Cerebellar nuclear complex (tissue), 1 donor: ENCODE measurements around the gene TMEM190.
A peak's percentile ranks its signal among the peaks of the same experiment; 100 is the strongest.
"Not testable (repeated sequence)": the region's sequence is repeated elsewhere in the genome, so short reads cannot be mapped to it uniquely, and the experiment has no call there.

Experiments used
- DNase-seq, 2 experiments: peaks; one replicate each; lab custom pipeline; 2025; lab: John Stamatoyannopoulos, UW

Gene TMEM190

DNA sequence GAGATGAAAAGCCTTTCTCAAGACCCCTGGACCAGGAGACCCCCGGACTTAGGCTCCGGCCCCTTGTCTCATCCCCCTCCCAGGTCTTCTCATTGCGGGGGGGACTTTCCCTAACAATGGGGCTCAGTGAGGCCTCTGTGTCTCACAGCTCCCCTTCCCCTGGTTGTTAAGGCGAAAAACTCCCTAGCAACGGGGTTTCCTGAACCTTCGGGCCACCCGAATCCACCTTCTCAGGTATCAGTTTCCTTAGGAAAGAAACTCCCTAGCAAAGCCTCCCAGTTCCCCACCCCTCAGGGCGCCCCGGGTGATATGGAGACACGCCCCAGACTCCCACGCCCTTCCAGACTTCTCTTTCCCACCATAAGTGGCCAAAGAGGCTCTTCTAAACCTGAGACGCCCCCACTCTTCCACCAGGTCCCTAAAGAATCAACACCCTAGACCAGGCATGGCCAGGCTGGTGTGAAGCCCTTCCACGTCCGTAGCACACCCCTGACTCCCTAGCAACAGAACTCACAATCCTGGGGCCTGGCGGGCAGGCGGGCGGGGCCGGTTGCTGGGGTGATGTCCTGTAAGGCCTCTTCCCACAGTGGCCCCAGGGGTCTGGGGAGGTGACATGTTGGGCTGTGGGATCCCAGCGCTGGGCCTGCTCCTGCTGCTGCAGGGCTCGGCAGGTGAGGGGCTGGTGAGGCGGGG lies at the start of gene TMEM190:
Gene TMEM190 (plus strand): TSS at position 586 of the 693 bp plus-strand sequence. CDS start 28 bp downstream, at position 614.
- DNase-seq = no peak

DNA sequence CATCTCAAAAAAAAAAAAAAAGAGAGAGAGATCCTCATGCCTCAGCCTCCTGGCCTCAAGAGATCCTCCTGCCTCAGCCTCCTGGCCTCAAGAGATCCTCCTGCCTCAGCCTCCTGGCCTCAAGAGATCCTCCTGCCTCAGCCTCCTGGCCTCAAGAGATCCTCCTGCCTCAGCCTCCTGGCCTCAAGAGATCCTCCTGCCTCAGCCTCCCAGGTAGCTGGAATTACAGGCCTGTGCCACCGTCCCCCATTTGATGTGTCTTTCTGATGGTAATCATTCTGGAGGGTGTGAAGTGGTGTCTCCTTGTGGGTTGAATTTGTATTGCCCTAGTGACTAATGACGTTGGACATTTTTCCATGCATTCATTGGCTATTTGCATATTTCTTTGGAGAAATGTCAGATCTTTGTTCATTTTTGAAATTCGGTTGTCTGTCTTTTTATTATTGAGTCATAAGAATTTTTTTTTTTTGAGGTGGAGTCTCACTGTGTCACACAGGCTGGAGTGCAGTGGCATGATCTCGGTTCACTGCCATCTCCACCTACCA lies 47.8 kb upstream of the TMEM190 start:
- not testable (repeated sequence) for DNase-seq

DNA sequence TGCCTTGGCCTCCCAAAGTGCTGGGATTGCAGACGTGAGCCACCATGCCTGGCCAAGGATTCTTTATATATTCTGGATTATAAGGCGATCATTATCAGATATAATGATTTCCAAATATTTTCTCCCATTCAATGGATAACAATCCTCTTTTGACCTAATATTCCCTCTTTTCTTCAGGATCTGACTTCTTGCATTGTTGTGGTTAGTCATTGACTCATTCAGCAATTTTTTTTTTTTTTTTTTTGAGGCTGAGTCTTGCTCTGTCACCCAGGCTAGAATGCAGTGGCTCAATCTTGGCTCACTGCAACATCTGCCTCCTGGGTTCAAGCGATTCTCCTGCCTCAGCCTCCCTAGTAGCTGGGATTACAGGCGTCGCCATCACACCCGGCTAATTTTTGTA lies 46.8 kb upstream of the TMEM190 start:
- not testable (repeated sequence) for DNase-seq

DNA sequence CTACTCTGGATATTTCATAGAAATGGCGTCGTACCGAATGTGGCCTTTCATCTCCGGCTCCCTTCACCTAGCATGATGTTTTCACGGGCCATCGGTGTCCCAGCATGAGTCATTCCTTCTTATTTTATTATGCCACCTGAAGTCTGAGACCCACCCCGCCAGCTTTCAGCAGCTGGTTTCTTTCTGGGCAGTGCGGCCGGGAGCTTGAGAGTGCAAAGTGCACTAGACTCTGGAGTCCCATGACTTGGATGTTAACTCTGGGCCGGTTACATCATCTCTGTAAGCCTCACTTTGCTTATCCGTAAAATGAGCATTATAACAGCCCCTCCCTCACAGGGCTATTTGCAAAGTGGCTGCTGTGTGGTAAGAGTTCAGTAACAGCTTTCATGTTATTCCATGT lies 42.8 kb upstream of the TMEM190 start:
- DNase-seq = no peak

DNA sequence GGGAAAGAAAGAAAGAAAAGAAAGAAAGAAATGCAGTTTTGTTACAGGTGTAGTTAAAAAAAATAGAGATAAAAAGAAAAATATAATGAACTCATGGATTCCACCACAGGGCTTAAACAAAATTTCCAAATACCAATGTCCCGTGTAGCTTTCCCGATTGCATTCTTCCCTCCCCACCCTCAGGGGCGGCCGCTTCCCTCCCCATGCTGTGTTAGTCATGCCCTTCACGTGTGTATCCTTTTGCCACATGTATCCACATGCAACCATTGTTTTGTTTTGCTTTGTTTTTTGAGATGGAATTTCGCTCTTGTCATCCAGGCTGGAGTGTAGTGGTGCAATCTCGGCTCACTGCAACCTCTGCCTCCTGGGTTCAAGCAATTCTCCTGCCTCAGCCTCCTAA lies 40.5 kb upstream of the TMEM190 start:
- no peak for DNase-seq

DNA sequence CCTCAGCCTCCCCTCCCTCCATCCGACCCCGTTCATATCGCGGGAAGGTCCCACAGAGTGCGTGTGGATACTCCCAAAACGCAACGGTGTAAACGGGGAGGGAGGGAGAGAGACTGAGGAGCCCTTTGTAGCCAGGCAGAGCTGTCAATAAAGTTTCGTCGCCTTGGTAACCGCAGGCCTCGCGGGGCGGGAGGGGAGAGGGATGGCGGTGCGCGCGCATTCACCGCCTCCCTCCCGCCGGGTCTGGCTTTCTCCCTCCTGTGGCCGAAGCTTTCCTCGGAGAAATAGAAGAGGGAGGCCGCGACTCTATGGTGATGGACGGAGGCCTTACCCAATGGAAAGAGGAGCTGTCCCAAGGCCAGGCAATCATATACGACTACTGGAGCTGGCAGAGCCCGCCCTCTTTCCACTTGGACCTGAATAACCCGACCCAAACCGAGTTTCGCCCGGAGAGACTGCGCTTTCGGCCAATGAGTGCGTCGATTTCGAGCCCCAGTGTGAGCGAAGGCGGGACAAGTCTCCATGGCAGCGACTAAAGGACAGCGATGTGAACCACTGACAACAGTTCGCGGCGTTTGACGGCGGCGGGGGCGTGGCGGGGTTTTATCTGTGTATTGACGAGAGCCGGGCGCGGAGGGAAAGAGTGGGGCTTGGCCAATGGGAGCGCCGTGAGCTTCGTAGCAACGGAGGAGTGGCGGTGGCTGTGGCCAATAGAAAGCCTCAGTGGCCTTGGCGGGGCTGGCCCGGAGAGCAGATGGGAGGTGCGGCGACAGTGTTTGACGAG lies 37.3 kb upstream of the TMEM190 start, which contains the start of gene KMT5C:
Gene KMT5C (plus strand): TSS at position 772 of the 784 bp plus-strand sequence. CDS start 2,061 bp downstream, outside the sequence.
- peak; percentile 99 to 100 for DNase-seq

DNA sequence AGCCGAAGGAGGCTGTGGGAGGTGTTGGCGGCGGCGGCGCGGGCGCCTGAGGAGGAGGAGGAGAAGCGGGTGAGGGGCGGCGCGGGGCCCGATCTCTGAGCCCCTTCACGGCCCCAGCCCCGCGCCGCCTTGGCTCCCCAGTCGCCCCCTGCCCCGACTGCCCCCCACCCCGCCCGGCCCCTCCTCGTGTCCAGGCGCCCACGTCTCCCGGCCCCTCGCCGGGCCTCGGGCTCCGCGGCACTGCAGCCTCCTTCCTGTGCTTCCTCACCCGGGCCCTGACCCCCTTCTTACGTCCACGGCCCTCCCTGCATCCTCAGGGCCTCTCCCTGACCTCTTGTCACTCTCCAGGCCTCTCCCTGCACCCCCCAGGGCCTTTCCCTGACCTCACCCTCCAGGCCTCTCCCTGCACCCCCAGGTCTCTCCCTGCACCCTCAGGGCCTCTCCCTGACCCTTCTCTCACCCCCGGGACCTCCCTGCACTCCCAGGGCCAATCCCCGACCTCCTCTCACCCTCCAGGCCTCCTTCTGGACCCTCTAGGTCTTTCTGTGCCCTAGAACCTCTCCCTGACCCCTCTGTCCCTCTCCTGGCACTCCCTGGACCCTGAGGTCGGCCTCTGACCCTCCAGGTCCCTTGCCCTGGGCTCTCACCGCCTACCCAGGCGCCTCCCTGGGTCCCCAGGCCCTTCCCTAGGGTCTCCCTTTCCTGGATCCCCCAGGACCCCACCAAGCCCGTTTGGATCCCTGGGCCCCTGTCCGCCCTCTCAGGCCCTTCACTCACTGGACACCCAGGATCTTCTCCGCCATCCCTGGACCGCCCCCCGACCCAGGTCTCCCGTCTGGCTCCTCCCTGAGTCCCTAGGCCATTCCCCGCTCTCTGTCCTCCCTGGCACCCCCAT lies 36.5 kb upstream of the TMEM190 start:
- DNase-seq = no peak

DNA sequence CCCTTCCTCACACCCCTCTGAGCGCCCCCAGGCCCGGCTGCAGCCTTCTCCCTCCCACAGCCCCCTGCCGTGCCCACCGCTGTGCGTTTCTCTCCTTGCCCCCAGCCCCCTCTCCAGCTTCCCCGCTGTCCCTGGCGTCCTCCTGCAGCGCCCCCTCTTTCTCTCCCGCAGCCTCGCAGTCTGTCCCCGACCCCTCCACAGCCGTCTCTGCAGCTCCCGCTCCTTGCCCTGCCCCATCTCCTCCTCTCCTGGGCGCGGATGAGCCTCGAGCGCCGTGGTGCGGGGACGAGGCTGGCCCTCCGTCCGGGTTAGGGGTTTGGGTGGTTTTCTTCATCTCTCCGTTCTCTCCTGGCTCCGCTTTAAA lies 35.9 kb upstream of the TMEM190 start:
- no peak for DNase-seq

DNA sequence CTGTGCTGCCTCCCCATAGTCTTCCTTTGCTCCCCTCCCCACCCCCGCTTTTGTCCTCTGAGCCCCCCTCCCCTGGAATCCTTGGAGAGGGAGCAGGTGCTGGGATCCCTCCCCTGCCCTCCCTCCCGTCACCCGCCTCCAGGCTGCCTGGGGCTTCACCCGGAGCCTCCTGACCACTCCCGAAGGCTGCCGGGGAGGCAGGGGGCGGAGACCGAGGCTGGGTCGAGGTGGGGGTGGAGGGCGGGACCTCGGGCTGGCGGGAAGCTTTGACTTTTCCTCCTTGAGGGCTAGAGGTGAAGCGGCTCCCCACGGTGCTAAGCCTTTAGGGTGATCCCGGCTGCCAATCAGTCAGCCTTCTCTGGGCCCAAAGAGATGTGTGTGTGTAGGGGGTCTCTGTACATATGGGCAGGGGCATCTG lies 35.4 kb upstream of the TMEM190 start:
- no peak for DNase-seq

DNA sequence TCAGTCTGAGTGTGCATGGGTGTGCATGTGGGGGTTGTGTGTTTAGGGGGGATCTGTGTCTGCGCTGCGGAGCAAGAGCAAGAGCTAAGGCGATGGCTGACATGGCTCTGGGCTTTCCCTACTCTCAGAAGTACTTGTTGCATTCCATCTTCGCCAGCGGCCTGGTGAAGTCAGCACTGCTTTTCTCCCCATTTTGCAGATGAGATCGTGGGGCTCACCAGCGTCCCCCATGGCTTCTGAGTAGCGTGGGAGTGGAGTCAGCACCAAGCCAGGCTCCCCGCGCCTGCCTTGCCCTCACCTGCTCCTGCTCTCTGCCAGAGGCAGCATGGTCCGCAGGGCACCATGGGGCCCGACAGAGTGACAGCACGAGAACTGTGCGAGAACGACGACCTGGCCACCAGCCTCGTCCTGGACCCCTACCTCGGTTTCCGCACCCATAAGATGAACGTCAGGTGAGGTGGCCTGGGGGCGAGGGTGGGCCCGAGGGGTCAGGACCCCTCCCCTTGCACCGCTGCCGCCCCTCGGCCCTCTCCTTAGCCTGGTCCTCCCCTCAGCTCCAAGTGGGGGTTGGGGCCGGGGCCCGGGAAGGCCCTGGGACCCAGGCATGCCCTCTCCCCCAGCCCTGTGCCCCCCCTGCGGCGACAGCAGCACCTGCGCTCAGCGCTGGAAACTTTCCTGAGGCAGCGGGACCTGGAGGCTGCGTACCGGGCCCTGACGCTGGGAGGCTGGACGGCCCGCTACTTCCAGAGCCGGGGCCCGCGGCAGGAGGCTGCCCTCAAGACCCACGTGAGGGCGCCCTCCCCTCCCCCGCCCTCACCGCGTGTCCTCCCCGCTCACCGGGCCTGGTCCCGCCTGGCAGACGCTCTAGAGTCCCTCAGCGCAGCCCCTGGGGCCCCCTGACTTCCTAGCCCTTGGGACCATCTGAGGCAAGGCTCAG lies 34.8 kb upstream of the TMEM190 start:
- no peak for DNase-seq

DNA sequence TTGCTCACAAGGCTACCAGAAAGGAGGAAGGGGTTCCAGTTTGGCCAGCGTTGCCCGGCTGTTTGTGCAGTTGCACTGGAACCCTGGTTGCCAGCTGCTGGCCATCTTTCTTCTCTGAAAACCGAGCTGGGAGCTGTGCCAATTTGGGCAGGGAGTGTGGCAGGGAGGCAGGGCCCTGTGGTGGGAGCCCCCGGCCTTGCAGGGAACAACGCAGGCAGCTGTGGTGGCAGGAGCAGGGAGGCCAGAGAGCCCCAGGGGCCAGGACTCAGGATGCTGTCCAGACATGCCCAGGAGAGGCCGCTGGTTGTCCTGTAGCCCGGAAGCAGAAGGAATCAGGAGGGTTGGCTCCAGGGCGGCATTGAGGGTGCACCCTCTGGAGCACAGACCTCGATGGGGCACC lies 32.2 kb upstream of the TMEM190 start:
- DNase-seq = no peak

DNA sequence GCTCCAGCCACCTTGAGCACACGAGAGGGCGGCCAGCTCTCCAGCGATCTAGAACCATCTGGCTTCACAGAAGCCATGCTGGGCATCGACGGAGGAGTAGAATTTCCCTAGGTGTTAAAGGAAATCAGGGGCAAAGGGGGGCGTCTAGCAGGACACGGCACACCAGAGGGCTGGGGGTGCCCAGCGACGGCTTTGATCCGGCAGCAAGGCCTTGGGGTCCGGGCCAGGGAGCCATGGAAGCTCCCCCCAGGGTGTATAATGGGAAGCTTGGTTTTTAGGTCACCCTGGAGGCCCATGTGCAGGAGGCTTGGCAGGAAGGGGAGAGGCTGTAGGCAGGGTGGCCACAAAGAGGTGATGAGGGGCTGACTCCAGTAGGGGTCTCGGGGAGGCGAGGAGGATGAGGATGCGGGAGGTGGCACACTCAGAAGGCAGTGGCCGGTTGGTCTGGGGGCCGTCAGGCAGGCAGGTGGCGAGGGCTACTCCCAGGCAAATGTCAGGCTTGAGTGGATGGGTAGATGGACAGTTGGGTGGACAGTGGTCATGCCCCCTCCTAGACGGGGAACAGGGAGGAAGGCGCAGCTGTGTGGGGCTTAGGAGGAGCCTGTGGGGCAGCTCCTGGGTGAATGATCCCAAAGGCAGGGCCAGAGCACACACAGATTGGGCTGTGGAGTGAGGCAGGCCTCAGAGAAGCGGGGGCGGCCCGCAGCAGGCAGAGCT lies 31.4 kb upstream of the TMEM190 start:
- DNase-seq = no peak

DNA sequence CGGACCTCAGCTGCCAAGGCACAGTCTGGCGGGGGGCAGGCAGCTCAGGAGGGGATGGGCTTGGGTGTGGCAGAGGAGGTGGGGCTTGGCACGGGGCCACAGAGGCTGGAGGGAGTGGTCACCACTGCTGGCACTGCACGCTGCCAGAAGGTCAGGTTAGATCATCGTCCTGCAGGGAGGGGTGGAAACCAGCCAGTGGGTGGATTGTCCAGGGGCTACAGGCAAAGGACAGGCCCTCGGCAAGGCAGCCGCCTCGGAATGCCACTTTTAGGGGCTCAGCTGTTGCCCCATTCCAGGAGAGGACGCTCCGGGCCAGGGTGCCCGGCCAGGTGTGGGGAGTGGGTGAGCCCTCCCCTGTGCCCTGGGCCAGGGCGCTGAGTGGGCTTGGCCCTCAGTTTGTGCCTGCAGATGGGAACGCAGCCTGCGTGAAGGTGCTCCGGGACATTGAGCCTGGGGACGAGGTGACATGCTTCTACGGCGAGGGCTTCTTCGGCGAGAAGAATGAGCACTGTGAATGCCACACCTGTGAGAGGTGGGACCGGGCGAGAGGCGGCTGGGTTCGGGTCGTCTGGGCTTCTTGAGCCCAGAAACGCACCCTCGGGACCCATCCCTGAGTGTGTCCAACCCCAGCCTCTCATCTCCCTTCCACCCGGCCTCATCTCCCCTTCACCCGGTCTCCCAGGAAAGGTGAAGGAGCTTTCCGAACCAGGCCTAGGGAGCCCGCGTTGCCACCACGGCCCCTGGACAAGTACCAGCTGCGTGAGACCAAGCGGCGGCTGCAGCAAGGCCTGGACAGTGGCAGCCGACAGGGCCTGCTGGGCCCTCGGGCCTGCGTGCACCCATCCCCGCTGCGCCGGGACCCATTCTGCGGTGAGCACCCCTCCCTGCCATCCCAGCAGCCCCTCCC lies 30.6 kb upstream of the TMEM190 start:
- DNase-seq = no peak

DNA sequence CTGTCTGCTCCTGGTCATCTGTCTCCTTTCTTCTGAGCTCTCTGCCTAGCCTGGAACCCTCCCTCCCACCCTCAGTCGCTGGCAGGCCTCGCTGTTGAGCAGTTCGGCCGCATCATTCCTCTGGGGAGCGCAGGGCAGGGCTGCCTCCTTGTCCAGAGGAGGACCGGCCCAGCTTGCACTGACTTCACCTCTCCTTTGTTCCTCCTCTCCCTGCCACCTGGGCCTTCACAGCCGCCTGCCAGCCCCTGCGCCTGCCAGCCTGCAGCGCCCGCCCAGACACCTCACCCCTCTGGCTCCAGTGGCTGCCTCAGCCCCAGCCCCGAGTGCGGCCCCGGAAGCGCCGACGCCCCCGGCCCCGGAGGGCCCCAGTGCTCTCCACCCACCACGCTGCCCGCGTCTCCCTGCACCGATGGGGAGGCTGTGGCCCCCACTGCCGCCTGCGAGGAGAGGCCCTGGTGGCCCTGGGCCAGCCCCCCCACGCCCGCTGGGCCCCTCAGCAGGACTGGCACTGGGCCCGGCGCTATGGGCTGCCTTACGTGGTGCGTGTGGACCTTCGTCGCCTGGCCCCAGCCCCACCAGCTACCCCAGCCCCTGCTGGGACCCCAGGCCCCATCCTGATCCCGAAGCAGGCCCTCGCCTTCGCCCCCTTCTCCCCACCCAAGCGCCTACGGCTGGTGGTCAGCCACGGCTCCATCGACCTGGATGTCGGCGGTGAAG lies 29.7 kb upstream of the TMEM190 start:
- DNase-seq = no peak

DNA sequence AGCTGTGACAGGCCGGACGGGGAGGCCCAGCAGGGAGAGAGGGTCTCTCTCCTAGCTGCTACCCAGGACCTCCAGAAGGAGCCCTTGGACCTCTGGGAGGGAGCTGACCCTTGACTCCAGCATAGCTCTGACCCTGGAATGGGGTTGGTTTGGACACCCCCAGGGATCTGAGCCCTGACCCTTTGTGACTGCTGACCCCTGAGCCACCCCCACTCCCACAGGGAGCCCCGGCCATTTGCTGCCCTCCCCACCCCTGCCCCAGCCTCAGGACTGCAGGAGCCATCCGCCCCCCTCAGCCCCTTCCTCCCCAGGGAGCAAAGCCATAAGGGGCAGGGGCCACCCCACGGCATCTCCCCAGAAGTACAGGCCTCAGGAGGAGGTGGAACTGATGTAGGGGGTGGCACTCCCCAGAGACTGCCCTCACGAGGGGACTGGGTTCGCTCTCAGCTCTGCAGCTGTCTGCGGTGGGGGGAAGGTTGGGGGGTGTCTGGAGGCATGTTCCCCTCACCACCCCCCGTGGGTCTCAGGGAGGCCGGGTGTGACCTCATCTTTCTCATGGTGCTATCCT lies 29.1 kb upstream of the TMEM190 start:
- DNase-seq = no peak

DNA sequence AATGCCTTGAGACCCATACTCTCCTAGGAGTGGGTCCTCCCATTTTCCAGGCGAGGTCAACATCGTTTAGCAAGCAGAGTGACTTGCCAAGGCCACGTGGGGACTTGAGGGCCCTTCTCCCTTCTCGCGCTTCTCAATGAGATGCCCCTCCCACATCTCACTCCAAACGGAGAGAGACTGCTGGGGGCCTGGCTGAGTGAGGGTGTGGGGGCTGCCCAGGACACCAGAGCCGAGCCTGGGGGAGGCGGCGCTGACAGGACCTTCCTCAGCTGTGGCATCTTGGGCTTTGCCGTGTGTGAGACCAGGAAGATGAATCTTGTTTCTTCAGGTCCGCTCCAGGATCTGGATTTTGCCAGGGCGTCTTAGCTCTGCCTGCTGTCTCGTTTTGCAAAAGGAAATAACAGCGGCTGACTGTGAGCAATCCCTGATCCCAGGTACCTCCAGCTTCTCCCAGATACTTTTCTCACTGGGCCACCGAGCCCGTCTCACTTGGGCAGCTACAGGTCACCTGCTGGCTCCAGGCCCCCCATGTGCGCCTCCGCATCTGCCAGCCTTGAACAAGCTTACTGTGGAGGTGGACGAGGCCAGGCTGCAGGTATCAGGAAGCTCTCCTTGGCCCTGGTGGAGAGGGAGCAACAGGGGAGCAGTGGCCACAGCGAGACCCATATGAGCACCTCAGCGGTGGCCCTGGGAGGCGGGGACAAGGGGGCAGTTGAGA lies 28.1 kb upstream of the TMEM190 start:
- DNase-seq = no peak

DNA sequence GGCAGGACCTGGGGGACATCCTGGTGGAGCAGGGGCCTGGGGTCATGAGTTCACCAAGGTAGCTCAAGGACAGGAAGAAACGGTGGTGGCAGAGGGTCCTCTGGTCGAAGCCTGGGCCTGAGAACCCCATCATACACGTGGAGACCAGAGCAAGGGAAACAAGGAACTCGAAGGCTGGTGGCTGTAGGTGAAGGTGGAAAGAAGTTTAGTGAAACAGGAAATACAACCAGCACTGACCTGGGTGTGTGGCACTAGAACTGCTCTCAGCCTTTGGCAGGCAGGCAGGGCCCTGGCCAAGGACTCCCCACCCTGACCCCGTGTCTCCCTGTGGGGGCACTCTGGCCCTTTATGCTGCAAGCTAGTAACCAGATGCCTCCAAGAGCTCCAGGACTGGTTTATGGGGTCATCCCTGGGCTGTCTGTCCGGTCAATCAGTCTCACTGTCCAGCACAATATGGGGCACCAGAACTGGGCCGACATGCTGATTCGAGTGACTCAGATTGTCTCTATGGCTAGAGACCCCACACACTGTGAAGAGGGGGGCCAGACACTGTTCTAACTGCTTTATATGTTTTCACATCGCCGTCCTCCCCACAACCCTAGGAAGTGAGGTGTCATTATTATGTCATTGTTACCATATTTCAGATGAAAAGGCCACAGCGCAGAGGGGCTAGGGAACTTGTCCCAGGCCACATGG lies 25.9 kb upstream of the TMEM190 start:
- no peak for DNase-seq
